Measurements from ENCODE around the gene EFNA5.

The EFNA5 gene

DNA sequence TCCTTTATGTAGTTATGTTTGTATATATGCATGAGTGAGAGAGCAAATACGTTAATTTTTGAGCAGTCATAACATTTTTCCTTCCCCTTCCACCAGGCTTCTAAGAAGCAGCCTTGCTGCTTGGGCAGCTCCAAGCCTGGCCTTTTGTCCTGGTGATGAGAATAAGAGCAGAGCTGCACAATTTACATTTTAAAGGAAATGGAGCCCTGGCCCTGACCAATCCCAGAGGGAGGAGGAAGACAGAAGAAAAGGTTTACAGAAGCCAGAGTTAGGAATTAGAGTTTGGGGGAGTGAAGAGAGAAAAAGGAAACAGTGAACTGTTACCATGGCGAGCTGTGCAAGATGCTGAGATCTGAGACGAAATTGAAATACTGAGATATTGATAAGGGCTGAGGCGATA is 25.3 kb upstream of the EFNA5 start:
- Histone ChIP-seq H3K27ac (ENCODE audit: low read length) (no peak overlapping the region), H3K4me2 (ENCODE audit: insufficient read depth, low read length) (no peak overlapping the region), H3K36me3 (ENCODE audit: insufficient read depth, low read length) (no peaks in the 10 kb centered on the region), H3K9ac (ENCODE audit: low read depth, low read length) (no peak overlapping the region), H3K4me3 (ENCODE audit: low read depth in 1 of 2, low read length in 2 of 2) (no peak overlapping the region), H3K79me2 (ENCODE audit: insufficient read depth, low read length) (no peaks in the 10 kb centered on the region), H3K9me3 (ENCODE audit: insufficient read depth, low read length, severe bottlenecking) (no peaks in the 10 kb centered on the region), H3K27me3 (ENCODE audit: insufficient read depth, low read length, poor library complexity) (no peaks in the 10 kb centered on the region), H2AFZ (ENCODE audit: low read depth, low read length) (peak overlapping the region; percentile 25; the same call in 1 of the 2 replicates), H4K20me1 (ENCODE audit: insufficient read depth, low read length) (no peaks in the 10 kb centered on the region), H3K4me1 (ENCODE audit: insufficient read depth, low read length) (no peaks in the 10 kb centered on the region)
- TF ChIP-seq CTCF (IDR thresholded peaks at IDR 0.05; ENCODE audit: borderline replicate concordance, extremely low read depth, low read length, poor library complexity, severe bottlenecking) (no peak), EZH2 (IDR thresholded peaks at IDR 0.05; ENCODE audit: borderline replicate concordance, low read depth, low read length, severe bottlenecking) (no peak)
- ATAC-seq (ENCODE audit: insufficient read depth, low read depth) (no peak), DNase-seq (no peak)

- no peaks in the 10 kb centered on the region for H3K79me2 ChIP-seq (ENCODE audit: insufficient read depth, low read length)
These were observed 17.2 kb upstream of the EFNA5 start for GRCh38 chr5:107687937-107688336.

GRCh38 chr5:107687404-107687803 is 16.7 kb upstream of the EFNA5 start:
- H4K20me1 ChIP-seq (ENCODE audit: insufficient read depth, low read length) = no peaks in the 10 kb centered on the region
- no peaks in the 10 kb centered on the region for H3K4me1 ChIP-seq (ENCODE audit: insufficient read depth, low read length)
- no peak for DNase-seq
- no peaks in the 10 kb centered on the region for H3K36me3 ChIP-seq (ENCODE audit: insufficient read depth, low read length)
- H3K79me2 ChIP-seq (ENCODE audit: insufficient read depth, low read length) = no peaks in the 10 kb centered on the region
- H2AFZ ChIP-seq (ENCODE audit: low read depth, low read length) = no peak overlapping the region
- no peak overlapping the region for H3K4me3 ChIP-seq (ENCODE audit: low read depth in 1 of 2, low read length in 2 of 2)
- no peak overlapping the region for H3K27ac ChIP-seq (ENCODE audit: low read length)
- H3K9ac ChIP-seq (ENCODE audit: low read depth, low read length) = no peak overlapping the region
- no peak for TF ChIP-seq CTCF (IDR thresholded peaks at IDR 0.05; ENCODE audit: borderline replicate concordance, extremely low read depth, low read length, poor library complexity, severe bottlenecking)
- TF ChIP-seq EZH2 (IDR thresholded peaks at IDR 0.05; ENCODE audit: borderline replicate concordance, low read depth, low read length, severe bottlenecking) = no peak
- no peak overlapping the region for H3K4me2 ChIP-seq (ENCODE audit: insufficient read depth, low read length)
- H3K9me3 ChIP-seq (ENCODE audit: insufficient read depth, low read length, severe bottlenecking) = no peaks in the 10 kb centered on the region
- no peaks in the 10 kb centered on the region for H3K27me3 ChIP-seq (ENCODE audit: insufficient read depth, low read length, poor library complexity)
- ATAC-seq (ENCODE audit: insufficient read depth, low read depth) = no peak

More at GRCh38 chr5:107687937-107688336, 17.2 kb upstream of the EFNA5 start:
- Histone ChIP-seq H3K4me1 (ENCODE audit: insufficient read depth, low read length) (no peaks in the 10 kb centered on the region), H3K9me3 (ENCODE audit: insufficient read depth, low read length, severe bottlenecking) (no peaks in the 10 kb centered on the region), H3K27me3 (ENCODE audit: insufficient read depth, low read length, poor library complexity) (no peaks in the 10 kb centered on the region), H3K36me3 (ENCODE audit: insufficient read depth, low read length) (no peaks in the 10 kb centered on the region), H3K4me2 (ENCODE audit: insufficient read depth, low read length) (no peak overlapping the region), H2AFZ (ENCODE audit: low read depth, low read length) (0 out of 2 replicates have a peak overlapping the region, but pooled peaks have one; percentile 34), H4K20me1 (ENCODE audit: insufficient read depth, low read length) (no peaks in the 10 kb centered on the region), H3K27ac (ENCODE audit: low read length) (no peak overlapping the region), H3K4me3 (ENCODE audit: low read depth in 1 of 2, low read length in 2 of 2) (no peak overlapping the region), H3K9ac (ENCODE audit: low read depth, low read length) (no peak overlapping the region)
- TF ChIP-seq EZH2 (IDR thresholded peaks at IDR 0.05; ENCODE audit: borderline replicate concordance, low read depth, low read length, severe bottlenecking) (no peak), CTCF (IDR thresholded peaks at IDR 0.05; ENCODE audit: borderline replicate concordance, extremely low read depth, low read length, poor library complexity, severe bottlenecking) (no peak)
- DNase-seq (no peak), ATAC-seq (ENCODE audit: insufficient read depth, low read depth) (no peak)

DNA sequence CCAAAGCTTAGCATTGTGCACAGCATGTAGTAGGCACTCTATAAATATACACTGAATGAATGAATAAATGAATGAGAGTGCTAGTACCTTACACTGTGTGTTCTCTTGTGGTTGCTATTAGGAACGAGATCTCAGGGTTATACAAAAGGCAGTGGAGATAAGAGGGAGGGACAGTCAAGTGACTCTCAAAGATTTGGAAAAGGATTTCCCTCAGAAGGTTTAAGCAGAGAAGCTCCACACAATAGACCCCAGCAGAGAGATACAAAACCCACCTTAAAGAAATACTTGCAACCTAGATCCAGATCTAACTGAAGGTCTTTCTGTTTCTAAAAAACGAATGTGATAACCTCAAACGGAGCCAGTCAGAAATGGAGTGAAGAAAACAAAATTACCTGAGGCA is 11.8 kb upstream of the EFNA5 start:
- no peaks in the 10 kb centered on the region for H3K36me3 ChIP-seq (ENCODE audit: insufficient read depth, low read length)
- DNase-seq = no peak
- H3K4me1 ChIP-seq (ENCODE audit: insufficient read depth, low read length) = no peaks in the 10 kb centered on the region
- H2AFZ ChIP-seq (ENCODE audit: low read depth, low read length) = no peak overlapping the region
- ATAC-seq (ENCODE audit: insufficient read depth, low read depth) = no peak
- H3K4me2 ChIP-seq (ENCODE audit: insufficient read depth, low read length) = no peak overlapping the region
- no peaks in the 10 kb centered on the region for H3K79me2 ChIP-seq (ENCODE audit: insufficient read depth, low read length)
- no peaks in the 10 kb centered on the region for H3K9me3 ChIP-seq (ENCODE audit: insufficient read depth, low read length, severe bottlenecking)
- H4K20me1 ChIP-seq (ENCODE audit: insufficient read depth, low read length) = no peaks in the 10 kb centered on the region
- no peak overlapping the region for H3K27ac ChIP-seq (ENCODE audit: low read length)
- H3K27me3 ChIP-seq (ENCODE audit: insufficient read depth, low read length, poor library complexity) = no peaks in the 10 kb centered on the region
- H3K4me3 ChIP-seq (ENCODE audit: low read depth in 1 of 2, low read length in 2 of 2) = no peak overlapping the region
- no peak for TF ChIP-seq EZH2 (IDR thresholded peaks at IDR 0.05; ENCODE audit: borderline replicate concordance, low read depth, low read length, severe bottlenecking)
- TF ChIP-seq CTCF (IDR thresholded peaks at IDR 0.05; ENCODE audit: borderline replicate concordance, extremely low read depth, low read length, poor library complexity, severe bottlenecking) = no peak
- H3K9ac ChIP-seq (ENCODE audit: low read depth, low read length) = no peak overlapping the region

All from DND-41 (cell line).